HepG2 (cell line): ENCODE measurements around the gene PXMP4. TPM values are rescaled to one million over a fixed set of nuclear protein-coding genes. Genes with fewer than 3 reads are reported as not detected.

ENCODE experiments used
- CENPX ChIP-seq: sonication (generic); formaldehyde crosslinking; IDR thresholded peaks from 2 replicates; pipeline ENCODE4 v1.9.0; 2021; ENCODE audit warnings: mild to moderate bottlenecking, missing genetic modification reagents, moderate library complexity
- CHD4 ChIP-seq: fragments of 200-600 bp; sonication (generic); IDR thresholded peaks from 2 replicates; pipeline ENCODE4 v1.7.0; 2017; ENCODE audit warnings: mild to moderate bottlenecking, low read length, borderline replicate concordance
- DPF2 ChIP-seq: sonication (generic); formaldehyde crosslinking; IDR thresholded peaks from 2 replicates; pipeline ENCODE4 v1.4.0; 2020; ENCODE audit warnings: mild to moderate bottlenecking, low read depth, missing genetic modification reagents, borderline replicate concordance
- EP300 ChIP-seq, 3 experiments: sonication (generic) in 1 of 3; formaldehyde crosslinking in 1 of 3; IDR thresholded peaks; 2 replicates each; pipeline versions ENCODE4 v1.5.1 to v1.6.1; 2011 to 2020; ENCODE audit warnings: low read depth in 2 of 3, low read length in 2 of 3, borderline replicate concordance in 1 of 3, improper control_type of control experiment in 1 of 3, mild to moderate bottlenecking in 1 of 3, missing genetic modification reagents in 1 of 3, moderate library complexity in 1 of 3
- FOXA3 ChIP-seq: IDR thresholded peaks from 2 replicates; pipeline ENCODE4 v1.6.1; 2016; ENCODE audit warnings: missing genetic modification reagents, missing compliant biosample characterization
- GATA4 ChIP-seq: sonication (generic); IDR thresholded peaks from 2 replicates; pipeline ENCODE4 v1.6.1; 2016; ENCODE audit warnings: antibody characterized with exemption, low read depth, borderline replicate concordance
- GATAD2A ChIP-seq: IDR thresholded peaks from 2 replicates; pipeline ENCODE4 v1.6.1; 2016
- GTF2F1 ChIP-seq: fragments of 150-350 bp; IDR thresholded peaks from 2 replicates; pipeline ENCODE4 v1.6.1; 2014; ENCODE audit warnings: low read length
- NCOA1 ChIP-seq: sonication (generic); formaldehyde crosslinking; IDR thresholded peaks from 2 replicates; pipeline ENCODE4 v1.9.0; 2021; ENCODE audit warnings: missing genetic modification reagents
- NR2F2 ChIP-seq: IDR thresholded peaks from 2 replicates; pipeline ENCODE4 v1.6.1; 2012; ENCODE audit warnings: low read depth, inconsistent platforms, borderline replicate concordance
- PHF8 ChIP-seq: sonication (generic); formaldehyde crosslinking; IDR thresholded peaks from 2 replicates; pipeline ENCODE4 v1.5.0; 2020; ENCODE audit warnings: missing genetic modification reagents
- RARG ChIP-seq: sonication (generic); formaldehyde crosslinking; IDR thresholded peaks from 2 replicates; pipeline ENCODE4 v1.4.0; 2020; ENCODE audit warnings: low read depth, mild to moderate bottlenecking, missing genetic modification reagents
- RBM39 ChIP-seq: fragments of 200-400 bp; formaldehyde crosslinking; IDR thresholded peaks from one replicate; pipeline ENCODE4 v1.6.1; 2018; ENCODE audit warnings: antibody characterized with exemption, mild to moderate bottlenecking, low read depth, low read length; ENCODE audit not compliant: poor library complexity, severe bottlenecking
- REPIN1 ChIP-seq: sonication (generic); formaldehyde crosslinking; IDR thresholded peaks from 2 replicates; pipeline ENCODE4 v1.8.0; 2022; ENCODE audit warnings: missing genetic modification reagents, low read depth, mild to moderate bottlenecking, borderline replicate concordance
- RXRA ChIP-seq: sonication (generic); formaldehyde crosslinking; IDR thresholded peaks from 2 replicates; pipeline ENCODE4 v1.5.1; 2020; ENCODE audit warnings: missing genetic modification reagents
- SAP130 ChIP-seq: IDR thresholded peaks from 2 replicates; pipeline ENCODE4 v1.6.1; 2016; ENCODE audit warnings: low read depth
- SOX5 ChIP-seq: IDR thresholded peaks from 2 replicates; pipeline ENCODE4 v1.6.1; 2016; ENCODE audit warnings: borderline replicate concordance
- SP2 ChIP-seq: sonication (generic); formaldehyde crosslinking; IDR thresholded peaks from 2 replicates; pipeline ENCODE4 v1.5.1; 2020; ENCODE audit warnings: mild to moderate bottlenecking, missing genetic modification reagents
- SRSF9 ChIP-seq: fragments of 200-400 bp; formaldehyde crosslinking; IDR thresholded peaks from 2 replicates; pipeline ENCODE4 v1.6.1; 2018; ENCODE audit warnings: borderline replicate concordance, mild to moderate bottlenecking, low read depth, low read length; ENCODE audit not compliant: insufficient read depth, poor library complexity, severe bottlenecking
- TARDBP ChIP-seq: sonication (generic); formaldehyde crosslinking; IDR thresholded peaks from 2 replicates; pipeline ENCODE4 v1.8.0; 2022; ENCODE audit warnings: mild to moderate bottlenecking, missing genetic modification reagents
- ZBTB7B ChIP-seq: sonication (generic); formaldehyde crosslinking; IDR thresholded peaks from 2 replicates; pipeline ENCODE4 v1.4.0; 2020; ENCODE audit warnings: missing genetic modification reagents
- ZBTB8A ChIP-seq: sonication (generic); formaldehyde crosslinking; IDR thresholded peaks from 2 replicates; pipeline ENCODE4 v1.4.0; 2020; ENCODE audit warnings: mild to moderate bottlenecking, low read depth, missing genetic modification reagents, borderline replicate concordance
- ZMYM4 ChIP-seq: sonication (generic); formaldehyde crosslinking; IDR thresholded peaks from 2 replicates; pipeline ENCODE4 v1.8.1; 2023; ENCODE audit warnings: mild to moderate bottlenecking, missing genetic modification reagents
- ZNF143 ChIP-seq: sonication (generic); formaldehyde crosslinking; IDR thresholded peaks from 2 replicates; pipeline ENCODE4 v1.4.0; 2020; ENCODE audit warnings: missing genetic modification reagents
- polyA plus RNA-seq, 8 experiments: library from polyadenylated mRNA; depleted of rRNA in 3 of 8; stranded (reverse) in 7 of 8; unstranded in 1 of 8; fragments of >200 nt; fragmentation: Illumina TruSeq in 4 of 8; extraction: Trizol in 4 of 8; gene quantifications; 2 replicates each; pipeline versions ENCODE4 v1.2.1 to v1.2.3, GENCODE V29; 2011 to 2016; ENCODE audit warnings: low read depth in 4 of 8, missing spikeins in 1 of 8, mixed read lengths in 1 of 8; ENCODE audit not compliant: insufficient read depth in 1 of 8
- total RNA-seq, 5 experiments: library from RNA; depleted of rRNA; stranded (reverse); fragments of >200 nt; fragmentation: Illumina TruSeq; extraction: Trizol; gene quantifications; 2 replicates each; pipeline ENCODE4 v1.2.3, GENCODE V29; 2016; ENCODE audit warnings: low read depth in 1 of 5
- TF ChIP-seq, protein P1 (sequence below): sonication (generic); formaldehyde crosslinking; IDR thresholded peaks from 2 replicates; pipeline ENCODE4 v1.4.0; 2020; ENCODE audit warnings: low read depth, mild to moderate bottlenecking, missing genetic modification reagents
- TF ChIP-seq, protein P2 (sequence below): sonication (generic); formaldehyde crosslinking; IDR thresholded peaks from 2 replicates; pipeline ENCODE4 v1.5.0; 2020; ENCODE audit warnings: missing genetic modification reagents
- TF ChIP-seq, protein P3 (sequence below): sonication (generic); formaldehyde crosslinking; conservative IDR thresholded peaks from 2 replicates; pipeline ENCODE4 v1.8.0; 2022; ENCODE audit warnings: mild to moderate bottlenecking, moderate library complexity, missing genetic modification reagents

Gene PXMP4
- total and polyA plus RNA-seq, 2 of the 13 experiments (the other 11 are each of a cell fraction or from before 2014, with no cell fraction given): not detected

DNA sequence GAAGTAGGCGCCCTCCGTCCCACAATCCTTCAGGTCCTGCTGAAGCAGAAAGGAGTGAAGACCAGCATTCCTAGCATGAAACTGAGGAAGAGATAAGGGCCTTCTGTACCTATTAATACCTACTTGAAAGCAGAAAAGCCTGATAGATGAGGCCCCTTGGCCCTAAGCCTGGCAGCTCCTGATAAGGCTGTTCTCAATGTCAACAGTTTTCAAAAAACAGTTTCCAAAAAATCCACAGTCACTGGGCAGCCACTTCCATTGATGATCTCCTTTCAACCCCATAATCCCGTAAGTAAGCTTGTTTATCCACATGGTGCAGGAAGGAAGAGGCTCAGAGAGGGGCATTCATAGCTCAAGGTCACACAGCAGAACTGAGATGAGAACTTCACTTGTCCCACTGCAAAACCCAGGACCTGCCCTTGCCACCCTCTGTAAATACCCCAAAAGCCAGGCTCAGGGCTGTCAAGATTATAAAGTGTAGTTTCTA lies 31.1 kb downstream of the PXMP4 start (continued):
- TF ChIP-seq SAP130 (CRISPR knock-in tag) (peak; percentile 58), PHF8 (no peak), ZMYM4 (CRISPR knock-in tag) (0 out of 2 replicates have a peak, but pooled peaks have one; percentile 32), FOXA3 (CRISPR knock-in tag) (peak; percentile 67), RBM39 (no peak), ZBTB8A (CRISPR knock-in tag) (no peak), RARG (CRISPR knock-in tag) (no peak), CENPX (CRISPR knock-in tag) (no peak), SRSF9 (no peak), GATAD2A (CRISPR knock-in tag) (no peak; the same call in 1 of the 2 replicates), SP2 (CRISPR knock-in tag) (no peak), ZNF143 (CRISPR knock-in tag) (peak; percentile 76), SOX5 (CRISPR knock-in tag) (peak; percentile 45), REPIN1 (CRISPR knock-in tag) (peak; percentile 83), GATA4 (peak; percentile 94), DPF2 (peak; percentile 31; the same call in 1 of the 2 replicates), NCOA1 (CRISPR knock-in tag) (peak; percentile 82), ZBTB7B (CRISPR knock-in tag) (peak; percentile 40; the same call in 1 of the 2 replicates), GTF2F1 (no peak), EP300 (IDR thresholded peaks at IDR 0.05; ENCODE audit: low read depth in 2 of 2, low read length in 2 of 2) (peak in 1 of 2 experiments; percentile 77; a peak in 1 of 4 replicates), EP300 (CRISPR knock-in tag; IDR thresholded peaks at IDR 0.05; ENCODE audit: borderline replicate concordance) (peak; percentile 91), TARDBP (CRISPR knock-in tag) (peak; percentile 73; the same call in 1 of the 2 replicates), NR2F2 (peak; percentile 58; the same call in 1 of the 2 replicates), RXRA (CRISPR knock-in tag) (peak; percentile 36; the same call in 1 of the 2 replicates), CHD4 (peak; percentile 66; the same call in 1 of the 2 replicates)
- TF ChIP-seq, protein P1, sequence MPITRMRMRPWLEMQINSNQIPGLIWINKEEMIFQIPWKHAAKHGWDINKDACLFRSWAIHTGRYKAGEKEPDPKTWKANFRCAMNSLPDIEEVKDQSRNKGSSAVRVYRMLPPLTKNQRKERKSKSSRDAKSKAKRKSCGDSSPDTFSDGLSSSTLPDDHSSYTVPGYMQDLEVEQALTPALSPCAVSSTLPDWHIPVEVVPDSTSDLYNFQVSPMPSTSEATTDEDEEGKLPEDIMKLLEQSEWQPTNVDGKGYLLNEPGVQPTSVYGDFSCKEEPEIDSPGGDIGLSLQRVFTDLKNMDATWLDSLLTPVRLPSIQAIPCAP (CRISPR knock-in tag): no peak
- TF ChIP-seq, protein P2, sequence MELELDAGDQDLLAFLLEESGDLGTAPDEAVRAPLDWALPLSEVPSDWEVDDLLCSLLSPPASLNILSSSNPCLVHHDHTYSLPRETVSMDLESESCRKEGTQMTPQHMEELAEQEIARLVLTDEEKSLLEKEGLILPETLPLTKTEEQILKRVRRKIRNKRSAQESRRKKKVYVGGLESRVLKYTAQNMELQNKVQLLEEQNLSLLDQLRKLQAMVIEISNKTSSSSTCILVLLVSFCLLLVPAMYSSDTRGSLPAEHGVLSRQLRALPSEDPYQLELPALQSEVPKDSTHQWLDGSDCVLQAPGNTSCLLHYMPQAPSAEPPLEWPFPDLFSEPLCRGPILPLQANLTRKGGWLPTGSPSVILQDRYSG (CRISPR knock-in tag): no peak
- TF ChIP-seq, protein P3, sequence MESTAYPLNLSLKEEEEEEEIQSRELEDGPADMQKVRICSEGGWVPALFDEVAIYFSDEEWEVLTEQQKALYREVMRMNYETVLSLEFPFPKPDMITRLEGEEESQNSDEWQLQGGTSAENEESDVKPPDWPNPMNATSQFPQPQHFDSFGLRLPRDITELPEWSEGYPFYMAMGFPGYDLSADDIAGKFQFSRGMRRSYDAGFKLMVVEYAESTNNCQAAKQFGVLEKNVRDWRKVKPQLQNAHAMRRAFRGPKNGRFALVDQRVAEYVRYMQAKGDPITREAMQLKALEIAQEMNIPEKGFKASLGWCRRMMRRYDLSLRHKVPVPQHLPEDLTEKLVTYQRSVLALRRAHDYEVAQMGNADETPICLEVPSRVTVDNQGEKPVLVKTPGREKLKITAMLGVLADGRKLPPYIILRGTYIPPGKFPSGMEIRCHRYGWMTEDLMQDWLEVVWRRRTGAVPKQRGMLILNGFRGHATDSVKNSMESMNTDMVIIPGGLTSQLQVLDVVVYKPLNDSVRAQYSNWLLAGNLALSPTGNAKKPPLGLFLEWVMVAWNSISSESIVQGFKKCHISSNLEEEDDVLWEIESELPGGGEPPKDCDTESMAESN (CRISPR knock-in tag): no peak
